Central memory CD4-positive, alpha-beta T cell (primary cell): ENCODE data around the gene ACP4.
"Not testable (repeated sequence)": the region's sequence is repeated elsewhere in the genome, so short reads cannot be mapped to it uniquely, and the experiment has no call there.

Experiments used
- DNase-seq: peaks from one replicate; pipeline ENCODE4 v3.0.0; 2022

The ACP4 gene

GRCh38 chr19:50777830-50778303 is 12.3 kb upstream of the ACP4 start:
- no peak for DNase-seq

DNA sequence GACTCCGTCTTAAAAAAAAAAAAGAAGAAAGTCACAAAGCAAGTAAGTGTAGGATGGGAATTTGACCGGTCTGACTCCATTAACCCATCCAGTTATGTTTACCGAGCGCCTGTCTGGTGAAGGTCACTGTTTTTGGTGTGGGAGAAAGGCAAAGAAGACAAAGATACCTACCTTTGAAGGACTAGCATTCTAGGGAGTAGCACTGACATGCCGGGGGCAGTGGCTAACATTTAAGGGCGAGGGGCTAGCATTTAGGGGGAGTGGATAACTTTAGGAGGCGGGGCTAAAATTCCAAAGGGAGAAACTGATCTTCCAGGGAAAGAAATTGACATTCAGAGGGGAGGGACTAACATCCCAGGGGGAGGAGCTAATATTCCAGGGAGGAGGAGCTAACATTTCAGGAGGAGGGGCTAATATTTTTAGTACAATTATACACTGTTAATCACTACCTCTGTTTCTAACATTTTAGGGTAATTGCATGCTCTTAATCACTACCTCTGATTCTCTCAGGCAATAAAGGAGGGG is 11.2 kb upstream of the ACP4 start:
- no peak for DNase-seq

DNA sequence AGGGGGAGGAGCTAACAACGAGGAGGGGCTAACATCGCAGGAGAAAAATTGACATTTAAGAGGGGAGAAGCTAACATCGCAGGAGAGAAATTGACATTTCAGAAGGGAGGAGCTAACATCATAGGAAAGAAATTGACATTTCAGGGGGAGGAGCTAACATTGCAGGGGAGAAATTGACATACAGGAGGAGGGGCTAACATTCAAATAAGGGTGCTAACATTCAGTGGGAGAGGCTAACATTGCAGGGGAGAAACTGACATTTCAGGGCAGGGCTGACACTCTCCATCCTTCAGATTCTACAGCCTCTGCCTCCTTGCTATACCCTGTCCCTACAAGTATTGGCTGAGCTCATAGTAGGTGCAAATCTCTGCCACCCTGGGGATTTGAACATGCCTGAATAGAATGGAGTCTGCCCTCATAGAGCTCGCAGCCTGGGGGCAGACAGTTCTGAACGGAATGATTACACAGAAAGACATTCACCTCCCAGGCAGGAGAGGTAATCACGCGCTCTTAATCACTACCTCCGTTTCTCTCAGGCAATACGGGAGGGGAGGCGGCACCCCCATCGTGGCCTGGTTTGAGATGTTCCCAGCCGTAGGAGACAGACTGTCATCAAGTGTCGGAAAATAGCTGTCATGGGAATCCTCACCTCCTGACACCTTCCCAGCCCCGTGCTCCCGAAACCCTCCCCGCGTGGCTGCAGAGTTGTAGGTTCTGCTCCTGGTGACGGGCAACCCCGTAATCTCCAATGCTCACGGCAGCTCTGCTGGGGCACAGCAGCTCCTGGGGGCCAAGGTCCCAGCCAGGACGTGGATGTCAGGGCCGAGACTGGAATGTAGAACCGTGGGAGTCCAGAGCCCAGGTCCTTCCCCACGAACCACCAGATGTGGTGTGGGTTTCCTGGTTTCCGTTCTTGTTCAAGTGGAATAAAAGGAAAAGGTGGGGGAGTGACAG is 10.4 kb upstream of the ACP4 start:
- DNase-seq = no peak

DNA sequence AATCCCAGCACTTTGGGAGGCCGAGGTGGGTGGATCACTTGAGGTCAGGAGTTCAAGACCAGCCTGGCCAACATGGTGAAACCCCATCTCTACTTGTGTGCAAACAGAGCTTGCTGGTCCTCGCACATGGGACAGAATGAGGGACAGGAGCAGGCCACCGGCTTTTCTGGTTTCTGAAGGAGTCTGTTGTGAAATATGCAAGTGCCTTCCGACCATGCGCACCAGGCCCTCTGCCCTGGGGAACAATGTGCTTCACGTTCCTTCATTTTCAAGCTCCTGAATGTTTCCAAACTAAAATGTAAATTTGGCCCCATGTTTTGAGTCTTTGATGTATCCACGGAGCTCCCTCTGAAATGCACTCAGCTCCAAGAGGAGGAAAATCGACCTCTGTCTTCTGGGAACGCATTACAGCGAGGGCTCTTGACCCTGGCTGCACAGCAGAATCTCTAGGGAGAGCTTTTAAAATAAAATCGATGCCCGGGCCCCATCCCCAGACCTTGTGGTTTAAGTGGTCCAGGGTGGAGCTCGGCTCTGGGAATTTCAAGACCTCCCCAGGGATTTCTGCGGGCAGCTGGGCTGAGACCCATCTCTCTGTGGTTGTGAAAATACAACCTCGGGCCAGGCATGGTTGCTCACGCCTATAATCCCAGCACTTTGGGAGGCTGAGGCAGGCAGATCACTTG is 9.3 kb upstream of the ACP4 start:
- no peak for DNase-seq

- DNase-seq = not testable (repeated sequence)
These were observed 6.4 kb upstream of the ACP4 start for GRCh38 chr19:50783848-50784152.

- no peak for DNase-seq
These were observed 5.5 kb upstream of the ACP4 start for GRCh38 chr19:50784710-50785109.

DNA sequence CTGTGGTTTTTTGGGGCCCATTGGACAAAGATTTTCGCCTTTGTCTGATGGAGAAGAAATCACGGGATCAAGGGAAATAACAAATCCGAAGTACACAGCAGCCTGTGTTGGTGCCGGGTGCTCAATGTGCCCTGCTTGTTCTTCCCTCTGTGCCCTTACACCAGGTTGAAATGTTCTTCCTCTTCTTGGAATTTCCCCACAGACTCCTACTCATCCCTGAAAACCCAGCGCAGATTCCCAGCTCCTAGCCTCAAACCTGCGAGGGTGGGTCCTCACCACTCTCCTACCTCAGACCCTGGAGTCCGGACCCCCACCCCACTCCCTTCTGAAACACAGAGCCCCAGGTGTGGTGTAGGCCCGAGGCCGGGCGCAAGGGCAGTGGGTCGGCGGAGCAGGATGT is 4.9 kb upstream of the ACP4 start:
- no peak for DNase-seq

- no peak for DNase-seq
These were observed 780 bp downstream of the ACP4 start for GRCh38 chr19:50790922-50791467.

DNA sequence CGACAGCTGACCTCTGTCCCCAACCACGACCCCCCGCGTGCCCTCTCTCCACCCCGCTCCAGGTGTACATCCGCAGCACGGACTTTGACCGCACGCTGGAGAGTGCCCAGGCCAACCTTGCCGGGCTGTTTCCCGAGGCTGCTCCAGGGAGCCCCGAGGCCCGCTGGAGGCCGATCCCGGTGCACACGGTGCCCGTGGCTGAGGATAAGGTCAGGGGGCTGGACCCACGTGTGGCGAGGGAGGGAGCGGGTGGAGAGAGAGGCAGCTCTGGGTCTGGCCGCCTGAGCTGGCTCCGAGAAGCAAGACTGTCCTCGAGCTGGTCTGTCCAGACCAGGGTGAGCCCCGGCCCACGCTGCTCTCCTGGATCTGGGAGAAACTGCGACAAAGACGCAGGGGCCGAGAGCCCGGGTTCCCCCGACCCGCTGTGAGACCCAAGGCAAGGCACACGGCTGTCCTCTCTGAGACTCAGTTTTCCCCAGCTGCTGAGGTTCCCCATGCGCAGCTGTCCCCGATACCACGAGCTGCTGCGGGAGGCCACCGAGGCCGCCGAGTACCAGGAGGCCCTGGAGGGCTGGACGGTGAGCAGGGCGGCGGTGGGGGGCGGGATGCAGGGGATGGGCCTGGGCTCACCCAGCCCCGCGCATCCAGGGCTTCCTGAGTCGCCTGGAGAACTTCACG is 1.5 kb downstream of the ACP4 start:
- DNase-seq = no peak

- no peak for DNase-seq
These were observed 2.3 kb downstream of the ACP4 start for GRCh38 chr19:50792272-50793250.

- no peak for DNase-seq
These were observed 3.4 kb downstream of the ACP4 start for GRCh38 chr19:50793558-50794065.

GRCh38 chr19:50794074-50794875 is 4.1 kb downstream of the ACP4 start:
- no peak for DNase-seq

GRCh38 chr19:50794876-50795663 is 4.9 kb downstream of the ACP4 start:
- DNase-seq = no peak

- no peak for DNase-seq
These were observed 5.5 kb downstream of the ACP4 start for GRCh38 chr19:50795664-50796073.

DNA sequence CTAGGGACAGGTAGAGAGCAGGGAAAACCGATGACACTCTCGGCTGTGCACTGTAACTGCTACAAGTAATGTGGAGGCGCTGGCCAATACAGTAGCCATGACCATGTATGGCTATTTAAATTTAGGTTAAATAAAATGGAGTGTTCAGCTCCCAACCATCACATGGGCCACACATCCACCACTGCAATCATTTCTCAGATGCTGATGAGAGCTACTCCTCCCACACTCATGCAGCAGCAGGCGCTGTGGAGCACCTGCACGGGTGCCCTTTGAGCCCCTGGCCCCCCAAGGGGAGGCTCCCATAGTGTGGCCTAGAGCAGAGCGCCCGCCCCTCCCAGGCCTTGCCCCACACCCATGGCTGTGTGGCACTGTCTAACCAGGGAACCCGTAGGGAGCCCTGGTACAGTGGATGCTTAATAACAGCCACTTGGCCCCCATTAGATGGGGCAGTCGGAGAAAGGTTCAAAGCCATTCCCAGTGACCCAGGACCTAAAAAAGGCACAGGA is 6.0 kb downstream of the ACP4 start:
- no peak for DNase-seq

DNA sequence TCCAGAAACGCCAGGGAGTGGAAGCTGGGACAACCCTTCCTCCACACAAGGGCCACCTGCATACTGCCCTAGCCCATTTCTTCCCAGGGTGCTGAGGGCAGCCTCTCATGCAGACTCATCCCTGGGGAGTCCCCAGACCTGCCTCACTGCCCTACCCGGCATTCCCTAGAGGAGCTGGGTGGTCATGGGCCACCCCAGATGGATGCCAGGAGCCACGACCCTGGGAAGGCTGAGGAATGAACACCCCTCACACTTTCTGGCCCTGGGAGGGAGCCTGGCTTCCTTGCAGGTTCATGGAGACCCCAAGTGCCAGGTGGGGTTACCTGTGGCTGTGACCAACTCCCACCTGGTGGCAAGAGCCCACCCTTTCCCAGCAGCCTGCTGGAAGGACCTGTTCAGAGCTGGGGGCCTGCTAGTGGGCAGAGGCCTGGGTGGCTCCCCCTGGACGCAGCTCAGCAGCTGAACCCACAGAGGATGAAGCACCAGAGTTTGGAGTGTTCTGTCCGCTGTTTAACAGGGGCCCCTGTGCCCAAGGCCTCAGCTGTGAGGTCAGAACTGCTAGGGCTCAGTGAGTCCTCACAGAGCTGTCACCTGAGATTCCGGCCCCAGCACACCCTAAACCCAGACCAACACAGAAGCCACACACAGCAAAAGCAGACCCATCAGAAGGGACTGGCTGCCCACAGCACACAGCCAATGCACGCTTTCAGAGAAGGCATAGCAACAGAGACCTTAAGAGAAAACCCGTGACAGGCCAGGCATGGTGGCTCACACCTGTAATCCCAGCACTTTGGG is 6.6 kb downstream of the ACP4 start:
- no peak for DNase-seq

DNA sequence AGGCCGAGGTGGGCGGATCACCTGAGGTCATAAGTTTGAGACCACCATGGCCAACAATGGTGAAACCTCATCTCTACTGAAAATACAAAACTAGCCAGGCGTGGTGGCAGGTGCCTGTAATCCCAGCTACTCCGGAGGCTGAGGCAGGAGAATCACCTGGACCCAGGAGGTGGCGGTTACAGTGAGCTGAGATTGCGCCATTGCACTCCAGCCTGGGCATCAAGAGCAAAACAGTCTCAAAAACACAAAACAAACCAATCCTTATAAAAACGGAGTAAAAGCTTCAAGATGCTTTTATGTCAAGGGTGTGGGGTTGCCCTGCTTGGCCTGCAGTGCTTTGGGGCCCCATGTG is 7.2 kb downstream of the ACP4 start:
- DNase-seq = no peak

GRCh38 chr19:50797781-50798658 is 7.8 kb downstream of the ACP4 start:
- no peak for DNase-seq
